ENCODE data around the gene GRK5. TPM values are rescaled to one million over a fixed set of nuclear protein-coding genes. Genes with fewer than 3 reads are reported as not detected.
"Not testable (repeated sequence)": the region's sequence is repeated elsewhere in the genome, so short reads cannot be mapped to it uniquely, and the experiment has no call there.

GRK5 gene
- total RNA-seq, 1 donor from 2014 or later = 12.5 TPM

- Histone ChIP-seq H3K9me3 (ENCODE audit: control insufficient read depth in 3 of 3, low read length in 3 of 3) (no peaks in the 10 kb centered on the region), H3K27ac (ENCODE audit: low read depth, low read length) (peak overlapping the region; percentile 82), H3K27me3 (ENCODE audit: control insufficient read depth in 3 of 3, insufficient read depth in 3 of 3, low read length in 3 of 3) (no peaks in the 10 kb centered on the region), H3K9ac (ENCODE audit: low read depth in 1 of 3, low read length in 3 of 3) (peak overlapping the region in 1 of 3 donors; percentile 25), H3K4me3 (ENCODE audit: low read length in 3 of 3) (no peak overlapping the region), H3K36me3 (ENCODE audit: control insufficient read depth in 3 of 3, insufficient read depth in 3 of 3, low read length in 3 of 3) (no peaks in the 10 kb centered on the region), H3K4me1 (ENCODE audit: control insufficient read depth in 3 of 3, insufficient read depth in 3 of 3, low read length in 3 of 3) (peaks cover 41 to 57% (median 48%) of the 10 kb centered on the region in 3 donors)
Observed at GRCh38 chr10:119253433-119254174, 46.2 kb downstream of the GRK5 start.

DNA sequence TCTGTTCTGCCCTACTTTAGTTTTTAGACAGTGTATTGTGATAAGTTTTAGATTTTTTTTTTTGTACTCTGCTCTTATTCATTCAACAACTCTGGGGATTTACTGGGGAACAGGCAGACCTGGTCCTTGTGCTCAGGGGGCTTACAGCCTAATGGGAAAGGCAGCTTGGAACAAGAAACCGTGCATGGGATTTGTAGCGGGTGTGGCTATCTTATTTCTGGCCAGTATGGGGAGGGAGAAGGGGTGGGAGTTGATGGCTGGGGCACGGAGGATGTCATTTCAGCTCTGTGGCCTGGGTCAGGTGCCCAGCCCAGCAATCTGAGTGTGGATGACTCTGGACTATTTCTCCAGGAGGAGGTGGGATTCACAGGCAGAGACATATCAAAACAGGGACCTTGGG is 47.0 kb downstream of the GRK5 start:
- H3K4me3 ChIP-seq (ENCODE audit: low read length in 3 of 3) = no peak overlapping the region
- H3K9me3 ChIP-seq (ENCODE audit: control insufficient read depth in 3 of 3, low read length in 3 of 3) = no peaks in the 10 kb centered on the region
- H3K36me3 ChIP-seq (ENCODE audit: control insufficient read depth in 3 of 3, insufficient read depth in 3 of 3, low read length in 3 of 3) = no peaks in the 10 kb centered on the region
- peaks cover 41 to 57% (median 48%) of the 10 kb centered on the region in 3 donors for H3K4me1 ChIP-seq (ENCODE audit: control insufficient read depth in 3 of 3, insufficient read depth in 3 of 3, low read length in 3 of 3)
- peak overlapping the region; percentile 82 for H3K27ac ChIP-seq (ENCODE audit: low read depth, low read length)
- no peak overlapping the region for H3K9ac ChIP-seq (ENCODE audit: low read depth in 1 of 3, low read length in 3 of 3)
- H3K27me3 ChIP-seq (ENCODE audit: control insufficient read depth in 3 of 3, insufficient read depth in 3 of 3, low read length in 3 of 3) = no peaks in the 10 kb centered on the region

GRCh38 chr10:119256030-119256429 is 48.7 kb downstream of the GRK5 start:
- no peaks in the 10 kb centered on the region for H3K27me3 ChIP-seq (ENCODE audit: control insufficient read depth in 3 of 3, insufficient read depth in 3 of 3, low read length in 3 of 3)
- H3K27ac ChIP-seq (ENCODE audit: low read depth, low read length) = no peak overlapping the region
- peaks cover 35 to 50% (median 42%) of the 10 kb centered on the region in 3 donors for H3K4me1 ChIP-seq (ENCODE audit: control insufficient read depth in 3 of 3, insufficient read depth in 3 of 3, low read length in 3 of 3)

GRCh38 chr10:119256897-119257296 is 49.5 kb downstream of the GRK5 start:
- H3K27ac ChIP-seq (ENCODE audit: low read depth, low read length) = no peak overlapping the region
- no peaks in the 10 kb centered on the region for H3K36me3 ChIP-seq (ENCODE audit: control insufficient read depth in 3 of 3, insufficient read depth in 3 of 3, low read length in 3 of 3)
- H3K9me3 ChIP-seq (ENCODE audit: control insufficient read depth in 3 of 3, low read length in 3 of 3) = no peaks in the 10 kb centered on the region
- no peaks in the 10 kb centered on the region for H3K27me3 ChIP-seq (ENCODE audit: control insufficient read depth in 3 of 3, insufficient read depth in 3 of 3, low read length in 3 of 3)
- H3K9ac ChIP-seq (ENCODE audit: low read depth in 1 of 3, low read length in 3 of 3) = no peak overlapping the region
- H3K4me1 ChIP-seq (ENCODE audit: control insufficient read depth in 3 of 3, insufficient read depth in 3 of 3, low read length in 3 of 3) = peaks cover 30 to 43% (median 36%) of the 10 kb centered on the region in 3 donors
- H3K4me3 ChIP-seq (ENCODE audit: low read length in 3 of 3) = no peak overlapping the region

More at GRCh38 chr10:119256030-119256429, 48.7 kb downstream of the GRK5 start:
- Histone ChIP-seq H3K4me3 (ENCODE audit: low read length in 3 of 3) (no peak overlapping the region), H3K9ac (ENCODE audit: low read depth in 1 of 3, low read length in 3 of 3) (no peak overlapping the region), H3K9me3 (ENCODE audit: control insufficient read depth in 3 of 3, low read length in 3 of 3) (no peaks in the 10 kb centered on the region), H3K36me3 (ENCODE audit: control insufficient read depth in 3 of 3, insufficient read depth in 3 of 3, low read length in 3 of 3) (no peaks in the 10 kb centered on the region)

DNA sequence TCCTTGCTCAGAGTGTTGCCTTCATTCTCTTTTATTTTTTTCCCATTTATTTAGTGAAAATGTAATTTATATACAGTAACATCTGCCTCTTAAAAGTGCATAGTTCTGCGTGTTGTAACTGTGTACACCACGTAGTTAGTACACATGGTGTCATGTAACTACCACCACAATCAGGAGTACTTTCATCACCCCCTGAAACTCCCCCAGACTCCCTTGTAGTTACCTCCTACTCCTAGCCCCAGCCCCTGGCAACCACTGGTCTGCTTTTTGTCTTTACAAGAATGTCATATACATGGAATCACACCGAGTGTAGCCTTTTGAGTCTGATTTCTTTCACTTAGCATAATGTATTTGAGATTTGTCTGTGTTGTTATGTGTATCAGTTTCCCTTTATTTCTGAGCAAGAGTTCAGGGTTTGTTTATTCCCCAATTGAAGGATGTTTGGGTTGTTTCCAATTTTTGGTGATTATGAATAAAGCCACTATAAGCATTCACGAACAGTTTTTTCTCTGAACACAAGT is 50.6 kb downstream of the GRK5 start:
- H3K27ac ChIP-seq (ENCODE audit: low read depth, low read length) = no peak overlapping the region
- H3K4me1 ChIP-seq (ENCODE audit: control insufficient read depth in 3 of 3, insufficient read depth in 3 of 3, low read length in 3 of 3) = peaks cover 19 to 32% (median 26%) of the 10 kb centered on the region in 3 donors
- no peaks in the 10 kb centered on the region for H3K9me3 ChIP-seq (ENCODE audit: control insufficient read depth in 3 of 3, low read length in 3 of 3)
- no peak overlapping the region for H3K4me3 ChIP-seq (ENCODE audit: low read length in 3 of 3)
- H3K9ac ChIP-seq (ENCODE audit: low read depth in 1 of 3, low read length in 3 of 3) = no peak overlapping the region
- no peaks in the 10 kb centered on the region for H3K27me3 ChIP-seq (ENCODE audit: control insufficient read depth in 3 of 3, insufficient read depth in 3 of 3, low read length in 3 of 3)
- H3K36me3 ChIP-seq (ENCODE audit: control insufficient read depth in 3 of 3, insufficient read depth in 3 of 3, low read length in 3 of 3) = no peaks in the 10 kb centered on the region

DNA sequence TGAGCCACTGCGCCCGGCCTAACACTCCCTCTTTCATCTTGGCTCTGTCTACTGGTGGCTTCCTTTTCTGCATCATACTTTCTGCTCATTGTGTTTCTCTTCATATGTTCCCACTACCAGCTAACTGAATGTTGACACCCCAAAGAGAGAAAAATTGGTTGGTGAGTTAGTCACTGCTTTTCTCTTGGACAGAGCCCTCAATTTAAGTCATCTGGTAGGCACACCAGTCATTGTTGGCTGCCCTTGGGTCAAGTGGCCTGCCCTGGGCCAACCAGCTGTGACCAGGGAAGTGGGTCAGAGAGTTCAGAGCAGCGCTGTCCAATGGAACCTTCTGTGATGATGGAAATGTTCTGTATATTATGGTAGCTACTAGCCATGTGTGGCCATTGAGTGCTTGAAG is 52.0 kb downstream of the GRK5 start:
- Histone ChIP-seq H3K36me3 (ENCODE audit: control insufficient read depth in 3 of 3, insufficient read depth in 3 of 3, low read length in 3 of 3) (no peaks in the 10 kb centered on the region), H3K9me3 (ENCODE audit: control insufficient read depth in 3 of 3, low read length in 3 of 3) (no peaks in the 10 kb centered on the region), H3K4me1 (ENCODE audit: control insufficient read depth in 3 of 3, insufficient read depth in 3 of 3, low read length in 3 of 3) (peaks cover 13 to 24% (median 18%) of the 10 kb centered on the region in 3 donors), H3K9ac (ENCODE audit: low read depth in 1 of 3, low read length in 3 of 3) (no peak overlapping the region), H3K27ac (ENCODE audit: low read depth, low read length) (no peak overlapping the region), H3K4me3 (ENCODE audit: low read length in 3 of 3) (no peak overlapping the region), H3K27me3 (ENCODE audit: control insufficient read depth in 3 of 3, insufficient read depth in 3 of 3, low read length in 3 of 3) (no peaks in the 10 kb centered on the region)

DNA sequence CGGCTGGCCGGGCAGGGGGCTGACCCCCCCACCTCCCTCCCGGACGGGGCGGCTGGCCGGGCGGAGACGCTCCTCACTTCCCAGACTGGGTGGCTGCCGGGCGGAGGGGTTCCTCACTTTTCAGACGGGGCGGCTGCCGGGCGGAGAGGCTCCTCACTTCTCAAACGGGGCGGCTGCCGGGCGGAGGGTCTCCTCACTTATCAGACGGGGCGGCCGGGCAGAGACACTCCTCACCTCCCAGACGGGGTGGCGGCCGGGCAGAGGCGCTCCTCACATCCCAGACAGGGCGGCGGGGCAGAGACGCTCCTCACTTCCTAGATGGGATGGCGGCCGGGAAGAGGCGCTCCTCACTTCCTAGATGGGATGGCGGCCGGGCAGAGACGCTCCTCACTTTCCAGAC is 53.6 kb downstream of the GRK5 start:
- H3K9ac ChIP-seq (ENCODE audit: low read depth in 1 of 3, low read length in 3 of 3); H3K27ac ChIP-seq (ENCODE audit: low read depth, low read length); H3K27me3 ChIP-seq (ENCODE audit: control insufficient read depth in 3 of 3, insufficient read depth in 3 of 3, low read length in 3 of 3); H3K9me3 ChIP-seq (ENCODE audit: control insufficient read depth in 3 of 3, low read length in 3 of 3); H3K36me3 ChIP-seq (ENCODE audit: control insufficient read depth in 3 of 3, insufficient read depth in 3 of 3, low read length in 3 of 3); H3K4me3 ChIP-seq (ENCODE audit: low read length in 3 of 3): not testable (repeated sequence)
- H3K4me1 ChIP-seq (ENCODE audit: control insufficient read depth in 3 of 3, insufficient read depth in 3 of 3, low read length in 3 of 3) = peaks cover 10 to 15% (median 10%) of the 10 kb centered on the region in 3 donors

DNA sequence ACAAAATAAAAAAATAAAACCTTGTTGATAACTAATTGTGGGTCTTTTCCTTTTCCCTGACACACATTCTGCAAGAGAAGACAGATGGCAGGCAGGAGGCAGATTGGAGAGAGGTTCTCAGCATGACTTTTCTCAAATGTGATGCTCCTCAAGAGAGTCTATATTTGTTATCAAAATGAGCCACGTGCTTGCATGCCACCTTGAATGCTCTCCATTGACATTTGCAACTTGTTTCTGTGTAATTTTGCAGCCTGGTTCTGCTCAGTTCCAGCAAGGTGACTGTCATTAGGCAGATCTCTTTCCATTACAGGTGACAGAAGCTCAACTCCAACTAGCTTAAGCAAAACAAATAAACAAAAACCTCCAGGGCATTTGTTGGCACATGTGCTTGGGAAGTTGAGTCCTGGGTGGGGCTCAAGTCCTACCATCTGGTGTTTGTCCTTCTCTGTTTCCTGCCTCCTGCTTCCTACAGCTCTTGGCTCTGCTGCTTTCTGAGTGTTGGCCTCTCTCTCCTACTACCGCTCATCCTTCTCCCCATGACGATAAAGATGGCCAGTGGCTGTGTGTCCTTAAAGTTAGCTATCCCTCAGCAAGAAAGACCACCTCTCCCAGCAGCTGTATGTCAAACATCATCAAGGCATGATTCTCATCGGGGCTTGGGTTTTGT is 56.7 kb downstream of the GRK5 start:
- H3K4me1 ChIP-seq (ENCODE audit: control insufficient read depth in 3 of 3, insufficient read depth in 3 of 3, low read length in 3 of 3) = peaks cover 13 to 19% (median 15%) of the 10 kb centered on the region in 3 donors
- no peaks in the 10 kb centered on the region for H3K27me3 ChIP-seq (ENCODE audit: control insufficient read depth in 3 of 3, insufficient read depth in 3 of 3, low read length in 3 of 3)
- no peaks in the 10 kb centered on the region for H3K36me3 ChIP-seq (ENCODE audit: control insufficient read depth in 3 of 3, insufficient read depth in 3 of 3, low read length in 3 of 3)
- H3K9ac ChIP-seq (ENCODE audit: low read depth in 1 of 3, low read length in 3 of 3) = no peak overlapping the region
- H3K4me3 ChIP-seq (ENCODE audit: low read length in 3 of 3) = no peak overlapping the region
- H3K9me3 ChIP-seq (ENCODE audit: control insufficient read depth in 3 of 3, low read length in 3 of 3) = no peaks in the 10 kb centered on the region
- no peak overlapping the region for H3K27ac ChIP-seq (ENCODE audit: low read depth, low read length)

- Histone ChIP-seq H3K9me3 (ENCODE audit: control insufficient read depth in 3 of 3, low read length in 3 of 3) (no peaks in the 10 kb centered on the region), H3K27ac (ENCODE audit: low read depth, low read length) (no peak overlapping the region), H3K36me3 (ENCODE audit: control insufficient read depth in 3 of 3, insufficient read depth in 3 of 3, low read length in 3 of 3) (no peaks in the 10 kb centered on the region), H3K4me3 (ENCODE audit: low read length in 3 of 3) (no peak overlapping the region), H3K4me1 (ENCODE audit: control insufficient read depth in 3 of 3, insufficient read depth in 3 of 3, low read length in 3 of 3) (peaks cover 20 to 31% (median 27%) of the 10 kb centered on the region in 3 donors), H3K27me3 (ENCODE audit: control insufficient read depth in 3 of 3, insufficient read depth in 3 of 3, low read length in 3 of 3) (no peaks in the 10 kb centered on the region), H3K9ac (ENCODE audit: low read depth in 1 of 3, low read length in 3 of 3) (no peak overlapping the region)
Observed at GRCh38 chr10:119265691-119266090, 58.3 kb downstream of the GRK5 start.

- H3K4me1 ChIP-seq (ENCODE audit: control insufficient read depth in 3 of 3, insufficient read depth in 3 of 3, low read length in 3 of 3) = peaks cover 30 to 43% (median 40%) of the 10 kb centered on the region in 3 donors
- H3K9ac ChIP-seq (ENCODE audit: low read depth in 1 of 3, low read length in 3 of 3) = no peak overlapping the region
- H3K27me3 ChIP-seq (ENCODE audit: control insufficient read depth in 3 of 3, insufficient read depth in 3 of 3, low read length in 3 of 3) = no peaks in the 10 kb centered on the region
- H3K4me3 ChIP-seq (ENCODE audit: low read length in 3 of 3) = no peak overlapping the region
- H3K36me3 ChIP-seq (ENCODE audit: control insufficient read depth in 3 of 3, insufficient read depth in 3 of 3, low read length in 3 of 3) = no peaks in the 10 kb centered on the region
- no peak overlapping the region for H3K27ac ChIP-seq (ENCODE audit: low read depth, low read length)
- H3K9me3 ChIP-seq (ENCODE audit: control insufficient read depth in 3 of 3, low read length in 3 of 3) = no peaks in the 10 kb centered on the region
Observed at GRCh38 chr10:119267384-119267783, 60.0 kb downstream of the GRK5 start.

All from skeletal muscle tissue (tissue), 4 donors.